HepG2 (cell line): Measurements from ENCODE around the gene ADGRL2. TPM values are rescaled to one million over a fixed set of nuclear protein-coding genes. Genes with fewer than 3 reads are reported as not detected.
A peak's percentile ranks its signal among the peaks of the same experiment; 100 is the strongest.

Source experiments
- ADNP ChIP-seq: sonication (generic); formaldehyde crosslinking; IDR thresholded peaks from 2 replicates; pipeline ENCODE4 v1.4.0; 2020; ENCODE audit warnings: missing genetic modification reagents
- CEBPB ChIP-seq: IDR thresholded peaks from 2 replicates; pipeline ENCODE4 v1.6.1; 2011; ENCODE audit warnings: low read depth, low read length, improper control_type of control experiment, borderline replicate concordance
- CHCHD3 ChIP-seq: sonication (generic); formaldehyde crosslinking; IDR thresholded peaks from 2 replicates; pipeline ENCODE4 v1.8.0; 2022; ENCODE audit warnings: mild to moderate bottlenecking, missing genetic modification reagents, moderate library complexity
- ELF4 ChIP-seq: sonication (generic); formaldehyde crosslinking; IDR thresholded peaks from 2 replicates; pipeline ENCODE4 v1.5.0; 2020; ENCODE audit warnings: missing genetic modification reagents, mild to moderate bottlenecking, moderate library complexity, borderline replicate concordance
- FOXM1 ChIP-seq: sonication (generic); formaldehyde crosslinking; IDR thresholded peaks from 2 replicates; pipeline ENCODE4 v1.5.0; 2020; ENCODE audit warnings: missing genetic modification reagents
- FOXP1 ChIP-seq, 2 experiments: fragments of 450-650 bp in 1 of 2; IDR thresholded peaks; 2 replicates each; pipeline ENCODE4 v1.6.1; 2017 to 2018; ENCODE audit warnings: antibody characterized with exemption in 1 of 2
- HNF4A ChIP-seq: sonication (generic); formaldehyde crosslinking; IDR thresholded peaks from 2 replicates; pipeline ENCODE4 v1.4.0; 2020; ENCODE audit warnings: missing genetic modification reagents
- ONECUT2 ChIP-seq: sonication (generic); formaldehyde crosslinking; IDR thresholded peaks from 2 replicates; pipeline ENCODE4 v1.4.0; 2020; ENCODE audit warnings: missing genetic modification reagents
- REST ChIP-seq, 2 experiments: IDR thresholded peaks; 2 replicates each; pipeline ENCODE4 v1.6.1; 2011 to 2012; ENCODE audit warnings: low read length in 2 of 2, borderline replicate concordance in 1 of 2, low read depth in 1 of 2, mild to moderate bottlenecking in 1 of 2, moderate library complexity in 1 of 2
- SALL1 ChIP-seq: sonication (generic); formaldehyde crosslinking; IDR thresholded peaks from 2 replicates; pipeline ENCODE4 v1.8.0; 2022; ENCODE audit warnings: mild to moderate bottlenecking, missing genetic modification reagents
- SOX13 ChIP-seq, 3 experiments: fragments of 450-650 bp in 1 of 3; sonication (generic) in 1 of 3; formaldehyde crosslinking in 1 of 3; IDR thresholded peaks in 2 of 3; conservative IDR thresholded peaks in 1 of 3; 2 replicates each; pipeline versions ENCODE4 v1.5.0 to v1.6.1; 2016 to 2020; ENCODE audit warnings: antibody characterized with exemption in 1 of 3, mild to moderate bottlenecking in 1 of 3, missing compliant biosample characterization in 1 of 3, missing genetic modification reagents in 1 of 3, moderate library complexity in 1 of 3
- TCF7 ChIP-seq: sonication (generic); IDR thresholded peaks from 2 replicates; pipeline ENCODE4 v1.6.1; 2016; ENCODE audit warnings: antibody characterized with exemption, low read depth
- WIZ ChIP-seq: sonication (generic); formaldehyde crosslinking; IDR thresholded peaks from 2 replicates; pipeline ENCODE4 v1.5.1; 2020; ENCODE audit warnings: mild to moderate bottlenecking, missing genetic modification reagents
- ZNF891 ChIP-seq: sonication (generic); formaldehyde crosslinking; IDR thresholded peaks from 2 replicates; pipeline ENCODE4 v1.5.0; 2020; ENCODE audit warnings: mild to moderate bottlenecking, missing genetic modification reagents
- polyA plus RNA-seq, 8 experiments: library from polyadenylated mRNA; depleted of rRNA in 3 of 8; stranded (reverse) in 7 of 8; unstranded in 1 of 8; fragments of >200 nt; fragmentation: Illumina TruSeq in 4 of 8; extraction: Trizol in 4 of 8; gene quantifications; 2 replicates each; pipeline versions ENCODE4 v1.2.1 to v1.2.3, GENCODE V29; 2011 to 2016; ENCODE audit warnings: low read depth in 4 of 8, missing spikeins in 1 of 8, mixed read lengths in 1 of 8; ENCODE audit not compliant: insufficient read depth in 1 of 8
- total RNA-seq, 5 experiments: library from RNA; depleted of rRNA; stranded (reverse); fragments of >200 nt; fragmentation: Illumina TruSeq; extraction: Trizol; gene quantifications; 2 replicates each; pipeline ENCODE4 v1.2.3, GENCODE V29; 2016; ENCODE audit warnings: low read depth in 1 of 5
- TF ChIP-seq, protein P1 (sequence below), 2 experiments: fragments of 450-650 bp in 1 of 2; sonication (generic) in 1 of 2; formaldehyde crosslinking in 1 of 2; IDR thresholded peaks; 2 replicates each; pipeline versions ENCODE4 v1.6.1 to v1.8.0; 2016 to 2022; ENCODE audit warnings: antibody characterized with exemption in 1 of 2, mild to moderate bottlenecking in 1 of 2, missing genetic modification reagents in 1 of 2

ADGRL2 gene
- total and polyA plus RNA-seq, 2 of the 13 experiments (the other 11 are each of a cell fraction or from before 2014, with no cell fraction given): 15.3 to 31.6 TPM

DNA sequence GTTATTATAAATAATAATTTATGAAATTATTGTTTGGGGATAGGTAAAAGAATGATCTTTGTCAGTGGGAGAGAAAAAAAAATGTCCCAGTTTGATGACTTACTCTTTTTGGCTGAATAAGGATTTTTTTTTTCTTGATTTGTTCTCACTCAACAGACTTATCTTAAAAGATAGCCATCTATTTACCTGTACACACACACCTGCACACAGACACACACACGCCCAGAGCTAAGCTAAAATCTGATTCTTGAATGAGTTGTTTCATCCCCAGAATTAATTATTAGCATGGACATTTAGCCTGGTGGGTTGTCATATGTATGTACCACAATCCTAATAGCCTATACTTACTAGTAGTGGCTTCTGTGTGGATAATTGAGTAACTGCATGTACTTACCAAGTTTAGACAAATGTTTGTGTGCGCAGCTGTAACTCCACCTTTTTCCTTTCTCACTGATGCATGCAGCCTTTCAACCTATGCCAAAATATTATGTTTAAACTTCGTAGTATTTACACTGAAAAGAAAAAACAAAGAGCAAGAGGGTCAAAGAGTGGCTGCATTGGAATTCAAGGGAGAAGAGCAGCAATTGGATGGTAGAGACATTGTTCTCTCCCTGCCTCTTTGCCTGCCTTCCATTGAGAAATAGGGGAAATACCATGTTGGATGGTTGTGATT, 174.3 kb downstream of the ADGRL2 start (continued):
- TF ChIP-seq, protein P1, sequence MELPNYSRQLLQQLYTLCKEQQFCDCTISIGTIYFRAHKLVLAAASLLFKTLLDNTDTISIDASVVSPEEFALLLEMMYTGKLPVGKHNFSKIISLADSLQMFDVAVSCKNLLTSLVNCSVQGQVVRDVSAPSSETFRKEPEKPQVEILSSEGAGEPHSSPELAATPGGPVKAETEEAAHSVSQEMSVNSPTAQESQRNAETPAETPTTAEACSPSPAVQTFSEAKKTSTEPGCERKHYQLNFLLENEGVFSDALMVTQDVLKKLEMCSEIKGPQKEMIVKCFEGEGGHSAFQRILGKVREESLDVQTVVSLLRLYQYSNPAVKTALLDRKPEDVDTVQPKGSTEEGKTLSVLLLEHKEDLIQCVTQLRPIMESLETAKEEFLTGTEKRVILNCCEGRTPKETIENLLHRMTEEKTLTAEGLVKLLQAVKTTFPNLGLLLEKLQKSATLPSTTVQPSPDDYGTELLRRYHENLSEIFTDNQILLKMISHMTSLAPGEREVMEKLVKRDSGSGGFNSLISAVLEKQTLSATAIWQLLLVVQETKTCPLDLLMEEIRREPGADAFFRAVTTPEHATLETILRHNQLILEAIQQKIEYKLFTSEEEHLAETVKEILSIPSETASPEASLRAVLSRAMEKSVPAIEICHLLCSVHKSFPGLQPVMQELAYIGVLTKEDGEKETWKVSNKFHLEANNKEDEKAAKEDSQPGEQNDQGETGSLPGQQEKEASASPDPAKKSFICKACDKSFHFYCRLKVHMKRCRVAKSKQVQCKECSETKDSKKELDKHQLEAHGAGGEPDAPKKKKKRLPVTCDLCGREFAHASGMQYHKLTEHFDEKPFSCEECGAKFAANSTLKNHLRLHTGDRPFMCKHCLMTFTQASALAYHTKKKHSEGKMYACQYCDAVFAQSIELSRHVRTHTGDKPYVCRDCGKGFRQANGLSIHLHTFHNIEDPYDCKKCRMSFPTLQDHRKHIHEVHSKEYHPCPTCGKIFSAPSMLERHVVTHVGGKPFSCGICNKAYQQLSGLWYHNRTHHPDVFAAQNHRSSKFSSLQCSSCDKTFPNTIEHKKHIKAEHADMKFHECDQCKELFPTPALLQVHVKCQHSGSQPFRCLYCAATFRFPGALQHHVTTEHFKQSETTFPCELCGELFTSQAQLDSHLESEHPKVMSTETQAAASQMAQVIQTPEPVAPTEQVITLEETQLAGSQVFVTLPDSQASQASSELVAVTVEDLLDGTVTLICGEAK (IDR thresholded peaks at IDR 0.05): no peak
- TF ChIP-seq, protein P1 (CRISPR knock-in tag; IDR thresholded peaks at IDR 0.05): no peak
- no peak for TF ChIP-seq ELF4 (CRISPR knock-in tag)
- no peak for TF ChIP-seq ZNF891
- TF ChIP-seq SOX13 (IDR thresholded peaks at IDR 0.05): no peak
- TF ChIP-seq SOX13 (CRISPR knock-in tag; conservative IDR thresholded peaks at IDR 0.05 in 1 of 2, IDR thresholded peaks at IDR 0.05 in 1 of 2): peak in 1 of 2 experiments; percentile 71; a peak in 2 of 4 replicates
- TF ChIP-seq ADNP (CRISPR knock-in tag): no peak
- no peak for TF ChIP-seq CHCHD3 (CRISPR knock-in tag)
- no peak for TF ChIP-seq WIZ (CRISPR knock-in tag)
- TF ChIP-seq HNF4A (CRISPR knock-in tag): 0 out of 2 replicates have a peak, but pooled peaks have one; percentile 12
- no peak for TF ChIP-seq ONECUT2 (CRISPR knock-in tag)
- no peak for TF ChIP-seq REST (IDR thresholded peaks at IDR 0.05; ENCODE audit: borderline replicate concordance in 1 of 2, low read depth in 1 of 2, low read length in 2 of 2)
- peak; percentile 69 for TF ChIP-seq TCF7
- no peak for TF ChIP-seq FOXM1 (CRISPR knock-in tag)
- TF ChIP-seq FOXP1 (IDR thresholded peaks at IDR 0.05): no peak
- 0 out of 2 replicates have a peak, but pooled peaks have one; percentile 39 for TF ChIP-seq FOXP1 (CRISPR knock-in tag; IDR thresholded peaks at IDR 0.05)
- no peak for TF ChIP-seq CEBPB
- TF ChIP-seq SALL1 (CRISPR knock-in tag): peak; percentile 25; the same call in 1 of the 2 replicates
